Measurements from ENCODE around the gene MET.

MET gene

DNA sequence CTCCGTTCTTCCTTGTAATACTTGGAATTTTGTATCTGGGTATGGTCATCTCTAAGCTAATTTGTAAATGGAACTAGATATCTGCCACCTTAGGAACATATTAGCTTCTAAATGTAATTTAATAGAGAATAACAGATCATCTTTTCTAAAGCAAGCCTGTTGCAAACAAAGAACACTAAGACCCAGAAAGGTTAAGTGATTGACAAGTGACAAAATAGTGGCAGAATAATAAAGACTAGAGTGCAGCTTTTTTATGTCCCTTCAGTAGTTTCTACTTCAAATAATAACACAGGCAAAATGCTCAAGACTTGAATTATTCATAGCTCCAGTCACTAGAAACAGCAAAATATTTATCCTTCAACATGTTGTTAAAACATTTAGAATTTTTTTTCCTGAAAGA, 91.7 kb downstream of the MET start:
- Mint-ChIP-seq H3K36me3 (ENCODE audit: low read depth) (no peaks in the 10 kb centered on the region), H3K27me3 (ENCODE audit: low read depth, poor library complexity) (peaks cover 2% of the 10 kb centered on the region), H3K4me1 (no peaks in the 10 kb centered on the region), H3K4me3 (no peak overlapping the region), H3K27ac (no peak overlapping the region), H3K9me3 (no peaks in the 10 kb centered on the region)
- no peak for DNase-seq
- TF ChIP-seq, protein P1, sequence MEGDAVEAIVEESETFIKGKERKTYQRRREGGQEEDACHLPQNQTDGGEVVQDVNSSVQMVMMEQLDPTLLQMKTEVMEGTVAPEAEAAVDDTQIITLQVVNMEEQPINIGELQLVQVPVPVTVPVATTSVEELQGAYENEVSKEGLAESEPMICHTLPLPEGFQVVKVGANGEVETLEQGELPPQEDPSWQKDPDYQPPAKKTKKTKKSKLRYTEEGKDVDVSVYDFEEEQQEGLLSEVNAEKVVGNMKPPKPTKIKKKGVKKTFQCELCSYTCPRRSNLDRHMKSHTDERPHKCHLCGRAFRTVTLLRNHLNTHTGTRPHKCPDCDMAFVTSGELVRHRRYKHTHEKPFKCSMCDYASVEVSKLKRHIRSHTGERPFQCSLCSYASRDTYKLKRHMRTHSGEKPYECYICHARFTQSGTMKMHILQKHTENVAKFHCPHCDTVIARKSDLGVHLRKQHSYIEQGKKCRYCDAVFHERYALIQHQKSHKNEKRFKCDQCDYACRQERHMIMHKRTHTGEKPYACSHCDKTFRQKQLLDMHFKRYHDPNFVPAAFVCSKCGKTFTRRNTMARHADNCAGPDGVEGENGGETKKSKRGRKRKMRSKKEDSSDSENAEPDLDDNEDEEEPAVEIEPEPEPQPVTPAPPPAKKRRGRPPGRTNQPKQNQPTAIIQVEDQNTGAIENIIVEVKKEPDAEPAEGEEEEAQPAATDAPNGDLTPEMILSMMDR (IDR thresholded peaks at IDR 0.05), result no peak

DNA sequence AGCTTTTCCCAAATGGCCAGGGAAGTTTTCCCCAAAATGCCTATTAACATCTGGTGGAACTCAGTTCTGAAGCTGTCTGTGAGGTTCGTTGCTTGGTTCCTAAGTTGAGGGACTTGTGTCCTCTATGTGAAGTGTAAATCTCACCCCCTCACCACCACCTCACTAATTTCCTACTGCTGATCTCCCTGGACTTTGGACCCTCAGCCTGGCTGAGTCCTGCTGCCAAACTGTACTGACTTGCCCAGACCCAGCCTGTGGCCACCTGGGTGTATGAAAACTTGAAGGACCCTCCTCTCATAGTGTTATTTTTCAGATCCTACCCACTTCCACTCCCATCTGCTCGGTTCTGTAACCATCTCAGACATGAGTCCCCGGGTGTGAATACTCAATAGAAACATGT, 94.9 kb downstream of the MET start:
- Mint-ChIP-seq H3K4me3 (no peak overlapping the region), H3K9me3 (no peaks in the 10 kb centered on the region), H3K36me3 (ENCODE audit: low read depth) (no peaks in the 10 kb centered on the region), H3K27me3 (ENCODE audit: low read depth, poor library complexity) (peaks cover 5% of the 10 kb centered on the region), H3K27ac (no peak overlapping the region), H3K4me1 (peaks cover 5% of the 10 kb centered on the region)
- TF ChIP-seq, protein P1 (IDR thresholded peaks at IDR 0.05), result no peak
- no peak for DNase-seq

DNA sequence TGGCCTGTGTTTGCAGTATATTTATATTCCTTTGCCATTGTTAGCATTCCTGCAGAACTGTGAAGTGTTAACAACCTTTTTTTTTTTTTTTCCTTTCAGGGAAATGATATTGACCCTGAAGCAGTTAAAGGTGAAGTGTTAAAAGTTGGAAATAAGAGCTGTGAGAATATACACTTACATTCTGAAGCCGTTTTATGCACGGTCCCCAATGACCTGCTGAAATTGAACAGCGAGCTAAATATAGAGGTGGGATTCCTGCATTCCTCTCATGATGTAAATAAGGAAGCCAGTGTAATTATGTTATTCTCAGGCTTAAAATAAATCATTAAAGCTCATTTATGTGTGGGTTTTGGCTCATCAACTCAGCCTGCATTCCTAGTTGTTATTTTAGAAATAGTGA, 97.5 kb downstream of the MET start:
- TF ChIP-seq, protein P1 (IDR thresholded peaks at IDR 0.05), result no peak
- Mint-ChIP-seq H3K4me1 (peaks cover 5% of the 10 kb centered on the region), H3K9me3 (no peaks in the 10 kb centered on the region), H3K27ac (no peak overlapping the region), H3K27me3 (ENCODE audit: low read depth, poor library complexity) (peaks cover 14% of the 10 kb centered on the region), H3K36me3 (ENCODE audit: low read depth) (no peaks in the 10 kb centered on the region), H3K4me3 (no peak overlapping the region)
- no peak for DNase-seq

DNA sequence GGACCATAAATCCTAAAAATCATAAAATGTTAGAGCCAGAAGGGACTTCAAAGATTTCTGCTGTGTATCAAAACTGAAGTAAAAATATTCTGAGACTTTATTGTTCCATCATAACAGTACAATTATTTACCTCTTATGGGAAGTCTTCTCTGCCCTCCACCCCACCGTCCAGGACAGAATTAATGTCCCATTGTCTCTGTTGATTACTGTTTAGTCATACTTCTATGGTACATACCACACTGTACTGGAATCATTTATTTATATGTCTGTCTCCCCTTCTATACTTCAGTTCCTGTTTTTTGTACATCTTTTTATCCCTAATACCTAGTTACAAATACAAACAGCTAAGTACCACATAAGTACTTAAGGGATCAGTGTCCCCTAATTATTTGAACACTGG, 98.9 kb downstream of the MET start:
- no peak overlapping the region for H3K27ac Mint-ChIP-seq
- H3K27me3 Mint-ChIP-seq (ENCODE audit: low read depth, poor library complexity), result peaks cover 17% of the 10 kb centered on the region
- no peak for DNase-seq
- TF ChIP-seq, protein P1 (IDR thresholded peaks at IDR 0.05), result no peak
- no peak overlapping the region for H3K4me3 Mint-ChIP-seq
- peaks cover 5% of the 10 kb centered on the region for H3K4me1 Mint-ChIP-seq
- H3K9me3 Mint-ChIP-seq, result no peaks in the 10 kb centered on the region
- no peaks in the 10 kb centered on the region for H3K36me3 Mint-ChIP-seq (ENCODE audit: low read depth)

DNA sequence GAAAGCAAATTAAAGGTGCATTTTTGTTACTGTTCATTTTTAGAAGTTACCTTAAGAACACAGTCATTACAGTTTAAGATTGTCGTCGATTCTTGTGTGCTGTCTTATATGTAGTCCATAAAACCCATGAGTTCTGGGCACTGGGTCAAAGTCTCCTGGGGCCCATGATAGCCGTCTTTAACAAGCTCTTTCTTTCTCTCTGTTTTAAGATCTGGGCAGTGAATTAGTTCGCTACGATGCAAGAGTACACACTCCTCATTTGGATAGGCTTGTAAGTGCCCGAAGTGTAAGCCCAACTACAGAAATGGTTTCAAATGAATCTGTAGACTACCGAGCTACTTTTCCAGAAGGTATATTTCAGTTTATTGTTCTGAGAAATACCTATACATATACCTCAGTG, 99.6 kb downstream of the MET start:
- Mint-ChIP-seq H3K4me3 (no peak overlapping the region), H3K36me3 (ENCODE audit: low read depth) (no peaks in the 10 kb centered on the region), H3K4me1 (peaks cover 5% of the 10 kb centered on the region), H3K9me3 (no peaks in the 10 kb centered on the region), H3K27ac (no peak overlapping the region), H3K27me3 (ENCODE audit: low read depth, poor library complexity) (peaks cover 17% of the 10 kb centered on the region)
- no peak for DNase-seq
- TF ChIP-seq, protein P1 (IDR thresholded peaks at IDR 0.05), result no peak

DNA sequence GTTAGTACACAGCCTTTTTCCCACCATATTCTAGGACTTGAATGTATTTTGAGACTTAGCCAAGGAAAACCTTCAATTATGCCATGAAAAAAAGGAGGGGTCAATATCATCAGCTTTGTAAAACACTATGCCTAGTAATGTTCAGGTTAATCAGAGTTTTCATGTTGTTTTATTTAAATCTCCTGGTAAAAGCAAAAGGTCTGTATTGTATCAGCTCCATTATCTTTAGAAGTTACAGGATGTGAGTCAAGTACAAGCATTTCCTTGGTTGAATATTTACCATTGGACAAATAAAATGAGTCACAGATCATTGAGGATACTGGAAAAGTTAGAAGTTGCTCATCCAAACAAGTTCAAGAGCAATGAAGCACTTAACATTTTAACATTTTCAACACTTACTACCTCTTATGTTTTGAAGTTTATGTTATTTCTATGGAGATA, 100.4 kb downstream of the MET start:
- no peak overlapping the region for H3K27ac Mint-ChIP-seq
- H3K36me3 Mint-ChIP-seq (ENCODE audit: low read depth), result no peaks in the 10 kb centered on the region

More for the DNA sequence above, 100.4 kb downstream of the MET start:
- H3K27me3 Mint-ChIP-seq (ENCODE audit: low read depth, poor library complexity), result peaks cover 17% of the 10 kb centered on the region
- TF ChIP-seq, protein P1 (IDR thresholded peaks at IDR 0.05), result no peak
- DNase-seq, result no peak
- no peaks in the 10 kb centered on the region for H3K9me3 Mint-ChIP-seq
- H3K4me3 Mint-ChIP-seq, result no peak overlapping the region
- H3K4me1 Mint-ChIP-seq, result peaks cover 5% of the 10 kb centered on the region
